Chondrocyte (in vitro differentiated cells): Measurements from ENCODE around the gene TMEM88. TPM values are rescaled to one million over a fixed set of nuclear protein-coding genes. Genes with fewer than 3 reads are reported as not detected.

ENCODE experiments used
- DNase-seq: peaks from one replicate; pipeline ENCODE4 v3.0.0; 2021; ENCODE audit warnings: mixed read lengths, low spot score
- H3K27ac Mint-ChIP-seq: one replicate; pipeline ENCODE4 v1.8.0; 2021; ENCODE audit warnings: mild to moderate bottlenecking, moderate library complexity, mixed read lengths; ENCODE audit not compliant: unreplicated experiment
- H3K27me3 Mint-ChIP-seq: 2 replicates; pipeline ENCODE4 v1.8.0; 2021; ENCODE audit warnings: low read depth, mixed read lengths
- H3K36me3 Mint-ChIP-seq: 2 replicates; pipeline ENCODE4 v1.8.0; 2021; ENCODE audit warnings: low read depth, mixed read lengths
- H3K4me1 Mint-ChIP-seq: 2 replicates; pipeline ENCODE4 v1.8.0; 2021; ENCODE audit warnings: low read depth, mild to moderate bottlenecking, mixed read lengths
- H3K4me3 Mint-ChIP-seq: one replicate; pipeline ENCODE4 v1.8.0; 2021; ENCODE audit warnings: mild to moderate bottlenecking, moderate library complexity, mixed read lengths; ENCODE audit not compliant: unreplicated experiment
- H3K9me3 Mint-ChIP-seq: 2 replicates; pipeline ENCODE4 v1.8.0; 2021; ENCODE audit warnings: low read depth, mixed read lengths
- total RNA-seq: library from RNA; stranded (reverse); gene quantifications from 3 replicates; pipeline ENCODE4 v1.2.1, GENCODE V29; 2021
- TF ChIP-seq, protein P1 (sequence below): fragments of 200-600 bp; sonication (generic); IDR thresholded peaks from 2 replicates; pipeline ENCODE4 v1.5.0; 2021; ENCODE audit warnings: antibody characterized with exemption, mild to moderate bottlenecking, moderate library complexity

TMEM88 gene
- total RNA-seq, 1 donor from 2014 or later: 1.9 TPM

GRCh38 chr17:7836596-7837407, 18.1 kb upstream of the TMEM88 start:
- DNase-seq: no peak
- H3K27me3 Mint-ChIP-seq: peaks cover 1% of the 10 kb centered on the region

GRCh38 chr17:7837408-7838088, 17.3 kb upstream of the TMEM88 start:
- no peak for DNase-seq
- peaks cover 1% of the 10 kb centered on the region for H3K27me3 Mint-ChIP-seq
- H3K4me3 Mint-ChIP-seq: peak overlapping the region; percentile 93
- H3K9me3 Mint-ChIP-seq: no peaks in the 10 kb centered on the region
- H3K27ac Mint-ChIP-seq: peak overlapping the region; percentile 99
- peaks cover 66% of the 10 kb centered on the region for H3K4me1 Mint-ChIP-seq
- TF ChIP-seq, protein P1, sequence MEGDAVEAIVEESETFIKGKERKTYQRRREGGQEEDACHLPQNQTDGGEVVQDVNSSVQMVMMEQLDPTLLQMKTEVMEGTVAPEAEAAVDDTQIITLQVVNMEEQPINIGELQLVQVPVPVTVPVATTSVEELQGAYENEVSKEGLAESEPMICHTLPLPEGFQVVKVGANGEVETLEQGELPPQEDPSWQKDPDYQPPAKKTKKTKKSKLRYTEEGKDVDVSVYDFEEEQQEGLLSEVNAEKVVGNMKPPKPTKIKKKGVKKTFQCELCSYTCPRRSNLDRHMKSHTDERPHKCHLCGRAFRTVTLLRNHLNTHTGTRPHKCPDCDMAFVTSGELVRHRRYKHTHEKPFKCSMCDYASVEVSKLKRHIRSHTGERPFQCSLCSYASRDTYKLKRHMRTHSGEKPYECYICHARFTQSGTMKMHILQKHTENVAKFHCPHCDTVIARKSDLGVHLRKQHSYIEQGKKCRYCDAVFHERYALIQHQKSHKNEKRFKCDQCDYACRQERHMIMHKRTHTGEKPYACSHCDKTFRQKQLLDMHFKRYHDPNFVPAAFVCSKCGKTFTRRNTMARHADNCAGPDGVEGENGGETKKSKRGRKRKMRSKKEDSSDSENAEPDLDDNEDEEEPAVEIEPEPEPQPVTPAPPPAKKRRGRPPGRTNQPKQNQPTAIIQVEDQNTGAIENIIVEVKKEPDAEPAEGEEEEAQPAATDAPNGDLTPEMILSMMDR: no peak
- peaks cover 1% of the 10 kb centered on the region for H3K36me3 Mint-ChIP-seq

More at GRCh38 chr17:7836596-7837407, 18.1 kb upstream of the TMEM88 start:
- TF ChIP-seq, protein P1: no peak
- Mint-ChIP-seq H3K27ac (peak overlapping the region; percentile 99), H3K36me3 (peaks cover 1% of the 10 kb centered on the region), H3K9me3 (no peaks in the 10 kb centered on the region), H3K4me3 (peak overlapping the region; percentile 93), H3K4me1 (peaks cover 64% of the 10 kb centered on the region)

- Mint-ChIP-seq H3K4me1 (peaks cover 68% of the 10 kb centered on the region), H3K27me3 (no peaks in the 10 kb centered on the region), H3K4me3 (peak overlapping the region; percentile 93), H3K36me3 (peaks cover 1% of the 10 kb centered on the region), H3K27ac (peak overlapping the region; percentile 99), H3K9me3 (no peaks in the 10 kb centered on the region)
- no peak for DNase-seq
- TF ChIP-seq, protein P1: no peak
Observed at GRCh38 chr17:7838090-7839075, 16.5 kb upstream of the TMEM88 start.

DNA sequence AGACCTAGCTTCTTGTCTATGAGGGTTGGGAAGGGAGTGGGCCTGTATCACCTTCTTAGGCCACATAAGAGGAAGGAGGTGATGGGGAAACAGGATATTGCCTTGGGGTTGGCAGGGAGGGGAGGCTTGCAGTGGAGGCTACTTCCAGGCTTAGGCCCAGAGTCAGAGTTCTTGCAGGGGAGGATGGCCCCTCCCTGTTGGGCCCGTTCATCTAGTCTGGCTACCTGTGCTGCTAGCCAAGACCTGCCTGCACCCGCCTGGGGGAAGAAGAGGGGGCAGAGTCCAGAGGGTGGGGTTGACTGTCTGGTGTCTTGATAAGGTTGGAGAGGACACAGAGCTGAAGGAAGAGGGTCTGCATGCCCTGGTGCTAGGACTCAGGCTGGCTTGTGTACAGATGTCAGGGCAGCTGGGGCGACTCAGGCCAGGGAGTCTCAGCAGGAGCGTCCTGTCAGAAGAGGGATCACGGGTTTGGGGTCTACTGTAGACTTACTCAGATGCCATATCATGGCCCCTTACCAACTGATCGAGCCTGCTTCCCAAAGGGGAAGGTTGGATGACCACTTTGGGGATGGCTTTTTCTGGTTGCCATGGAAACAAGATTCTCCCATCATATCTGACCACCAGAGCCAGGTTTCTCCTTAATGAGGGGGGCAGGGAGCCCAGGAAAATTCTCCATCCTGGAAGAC, 15.5 kb upstream of the TMEM88 start:
- H3K9me3 Mint-ChIP-seq: no peaks in the 10 kb centered on the region
- TF ChIP-seq, protein P1: no peak

More for the DNA sequence above, 15.5 kb upstream of the TMEM88 start:
- H3K4me3 Mint-ChIP-seq: peak overlapping the region; percentile 93
- DNase-seq: peak; percentile 68
- H3K36me3 Mint-ChIP-seq: peaks cover 1% of the 10 kb centered on the region
- no peaks in the 10 kb centered on the region for H3K27me3 Mint-ChIP-seq
- peaks cover 64% of the 10 kb centered on the region for H3K4me1 Mint-ChIP-seq
- H3K27ac Mint-ChIP-seq: peak overlapping the region; percentile 99
